Measurements from ENCODE around the gene FBXL19. TPM values are rescaled to one million over a fixed set of nuclear protein-coding genes. Genes with fewer than 3 reads are reported as not detected.

Gene FBXL19
- total and polyA plus RNA-seq, 2 of the 13 experiments (the other 11 are each of a cell fraction or from before 2014, with no cell fraction given), result 6.0 to 13.7 TPM

DNA sequence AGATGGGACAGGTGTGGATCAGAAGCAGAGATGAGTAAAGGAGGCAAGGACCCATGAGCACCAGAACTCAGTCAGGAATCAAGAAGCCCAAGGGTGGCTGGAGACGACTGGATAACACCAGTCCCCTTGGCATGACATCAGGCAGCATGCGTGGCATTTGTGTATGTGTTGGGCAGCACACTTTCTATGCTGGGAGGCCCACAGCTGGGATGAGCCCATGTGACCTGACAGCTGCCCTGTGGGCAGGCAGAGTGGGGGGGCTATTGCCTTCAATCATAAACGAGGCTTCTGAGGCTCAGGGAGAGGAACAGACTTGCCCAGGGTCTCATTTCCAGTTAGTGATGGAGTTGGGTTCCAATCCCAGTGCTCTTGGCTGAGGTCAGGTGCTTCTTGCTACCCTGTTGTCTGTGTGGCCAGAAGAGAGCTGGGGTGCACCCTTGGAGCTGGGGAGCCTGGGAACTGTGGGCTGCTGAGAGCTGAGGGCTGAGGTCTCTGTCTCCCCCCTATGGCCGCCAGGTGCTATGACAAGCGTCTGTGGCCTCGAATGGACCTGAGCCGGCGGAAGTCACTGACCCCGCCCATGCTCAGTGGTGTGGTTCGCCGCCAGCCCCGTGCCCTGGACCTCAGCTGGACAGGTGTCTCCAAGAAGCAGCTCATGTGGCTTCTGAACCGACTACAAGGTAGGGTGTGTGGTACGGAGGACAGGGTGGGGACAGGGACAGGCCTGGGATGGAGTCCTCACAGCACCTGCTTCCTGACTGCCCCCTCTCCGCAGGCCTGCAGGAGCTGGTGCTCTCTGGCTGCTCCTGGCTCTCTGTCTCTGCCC lies 18.4 kb downstream of the FBXL19 start (continued):
- TF ChIP-seq ZMYM4 (CRISPR knock-in tag; IDR thresholded peaks at IDR 0.05) (0 out of 2 replicates have a peak, but pooled peaks have one; percentile 22), ZNF232 (CRISPR knock-in tag; IDR thresholded peaks at IDR 0.05; ENCODE audit: borderline replicate concordance) (no peak), RBM39 (IDR thresholded peaks at IDR 0.05; ENCODE audit: low read depth, low read length, poor library complexity, severe bottlenecking) (peak; percentile 38), SAP130 (CRISPR knock-in tag; IDR thresholded peaks at IDR 0.05; ENCODE audit: low read depth) (peak; percentile 85), FOXA1 (IDR thresholded peaks at IDR 0.05) (no peak), FOXA1 (CRISPR knock-in tag; IDR thresholded peaks at IDR 0.05) (no peak), ZNF788 (CRISPR knock-in tag; IDR thresholded peaks at IDR 0.05; ENCODE audit: borderline replicate concordance) (peak; percentile 64; the same call in 1 of the 2 replicates), ZNF841 (CRISPR knock-in tag; IDR thresholded peaks at IDR 0.05; ENCODE audit: borderline replicate concordance) (no peak), PRPF4 (IDR thresholded peaks at IDR 0.05; ENCODE audit: low read depth, low read length, poor library complexity, severe bottlenecking) (no peak), HES4 (CRISPR knock-in tag; IDR thresholded peaks at IDR 0.05; ENCODE audit: borderline replicate concordance) (0 out of 2 replicates have a peak, but pooled peaks have one; percentile 10), RARG (CRISPR knock-in tag; IDR thresholded peaks at IDR 0.05; ENCODE audit: low read depth) (no peak), ARNTL (CRISPR knock-in tag; IDR thresholded peaks at IDR 0.05) (peak; percentile 55; the same call in 1 of the 2 replicates), YEATS4 (CRISPR knock-in tag; IDR thresholded peaks at IDR 0.05; ENCODE audit: borderline replicate concordance) (peak; percentile 37; the same call in 1 of the 2 replicates), ZC3H13 (CRISPR knock-in tag; IDR thresholded peaks at IDR 0.05) (0 out of 2 replicates have a peak, but pooled peaks have one; percentile 49), HDAC1 (CRISPR knock-in tag; IDR thresholded peaks at IDR 0.05) (peak; percentile 54; the same call in 1 of the 2 replicates), U2AF1 (optimal IDR thresholded peaks at IDR 0.05; ENCODE audit: low read depth, low read length) (no peak), ZNF331 (CRISPR knock-in tag; IDR thresholded peaks at IDR 0.05) (peak; percentile 24; the same call in 1 of the 2 replicates), ARHGAP35 (CRISPR knock-in tag; IDR thresholded peaks at IDR 0.05; ENCODE audit: borderline replicate concordance) (peak; percentile 60; the same call in 1 of the 2 replicates), XRCC5 (optimal IDR thresholded peaks at IDR 0.05; ENCODE audit: low read length) (peak; percentile 92), REL (CRISPR knock-in tag; conservative IDR thresholded peaks at IDR 0.05) (no peak), ZNF614 (CRISPR knock-in tag; IDR thresholded peaks at IDR 0.05; ENCODE audit: borderline replicate concordance) (no peak), ZIK1 (CRISPR knock-in tag; IDR thresholded peaks at IDR 0.05; ENCODE audit: borderline replicate concordance, low read depth) (no peak), ZNF619 (CRISPR knock-in tag; IDR thresholded peaks at IDR 0.05) (no peak)
- TF ChIP-seq, protein P1, sequence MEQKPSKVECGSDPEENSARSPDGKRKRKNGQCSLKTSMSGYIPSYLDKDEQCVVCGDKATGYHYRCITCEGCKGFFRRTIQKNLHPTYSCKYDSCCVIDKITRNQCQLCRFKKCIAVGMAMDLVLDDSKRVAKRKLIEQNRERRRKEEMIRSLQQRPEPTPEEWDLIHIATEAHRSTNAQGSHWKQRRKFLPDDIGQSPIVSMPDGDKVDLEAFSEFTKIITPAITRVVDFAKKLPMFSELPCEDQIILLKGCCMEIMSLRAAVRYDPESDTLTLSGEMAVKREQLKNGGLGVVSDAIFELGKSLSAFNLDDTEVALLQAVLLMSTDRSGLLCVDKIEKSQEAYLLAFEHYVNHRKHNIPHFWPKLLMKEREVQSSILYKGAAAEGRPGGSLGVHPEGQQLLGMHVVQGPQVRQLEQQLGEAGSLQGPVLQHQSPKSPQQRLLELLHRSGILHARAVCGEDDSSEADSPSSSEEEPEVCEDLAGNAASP (CRISPR knock-in tag; IDR thresholded peaks at IDR 0.05; ENCODE audit: borderline replicate concordance), result peak; percentile 33; the same call in 1 of the 2 replicates
- TF ChIP-seq, protein P2, sequence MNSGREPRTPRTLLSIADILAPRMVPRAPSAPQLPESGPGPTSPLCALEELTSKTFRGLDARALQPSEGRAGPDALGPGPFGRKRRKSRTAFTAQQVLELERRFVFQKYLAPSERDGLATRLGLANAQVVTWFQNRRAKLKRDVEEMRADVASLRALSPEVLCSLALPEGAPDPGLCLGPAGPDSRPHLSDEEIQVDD (CRISPR knock-in tag; IDR thresholded peaks at IDR 0.05; ENCODE audit: borderline replicate concordance), result 0 out of 2 replicates have a peak, but pooled peaks have one; percentile 58
- TF ChIP-seq, protein P3, sequence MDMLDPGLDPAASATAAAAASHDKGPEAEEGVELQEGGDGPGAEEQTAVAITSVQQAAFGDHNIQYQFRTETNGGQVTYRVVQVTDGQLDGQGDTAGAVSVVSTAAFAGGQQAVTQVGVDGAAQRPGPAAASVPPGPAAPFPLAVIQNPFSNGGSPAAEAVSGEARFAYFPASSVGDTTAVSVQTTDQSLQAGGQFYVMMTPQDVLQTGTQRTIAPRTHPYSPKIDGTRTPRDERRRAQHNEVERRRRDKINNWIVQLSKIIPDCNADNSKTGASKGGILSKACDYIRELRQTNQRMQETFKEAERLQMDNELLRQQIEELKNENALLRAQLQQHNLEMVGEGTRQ (IDR thresholded peaks at IDR 0.05; ENCODE audit: low read depth, low read length), result peak; percentile 34; the same call in 1 of the 2 replicates
- TF ChIP-seq, protein P3 (CRISPR knock-in tag; IDR thresholded peaks at IDR 0.05; ENCODE audit: borderline replicate concordance), result peak; percentile 62; the same call in 1 of the 2 replicates

Measured in HepG2 (cell line).